Breast epithelium (tissue), 4 donors: Measurements from ENCODE around the gene TOR1AIP1. TPM values are rescaled to one million over a fixed set of nuclear protein-coding genes. Genes with fewer than 3 reads are reported as not detected.

Source experiments
- DNase-seq, 2 donors: peaks; one replicate each; pipeline ENCODE4 v3.0.0-alpha.2; 2019; ENCODE audit warnings: low spot score in 2 of 2
- H3K27ac ChIP-seq, 2 donors: fragments of 200-600 bp; sonication (generic) in 1 of 2; one replicate each; pipeline ENCODE4 v1.5.1; 2016 to 2019; ENCODE audit warnings: mild to moderate bottlenecking in 1 of 2
- H3K27me3 ChIP-seq, 2 donors: fragments of 200-600 bp; sonication (generic) in 1 of 2; one replicate each; pipeline versions ENCODE4 v1.5.1 to v1.6.0; 2017 to 2019; ENCODE audit warnings: control low read depth in 1 of 2, mild to moderate bottlenecking in 1 of 2
- H3K36me3 ChIP-seq: fragments of 200-600 bp; one replicate; pipeline ENCODE4 v1.5.1; 2019
- H3K4me1 ChIP-seq, 2 donors: fragments of 200-600 bp; sonication (generic); one replicate each; pipeline ENCODE4 v1.5.1; 2016 to 2019; ENCODE audit warnings: control low read depth in 1 of 2
- H3K4me3 ChIP-seq, 3 donors: fragments of 200-600 bp; sonication (generic); 1 replicate in 2 of 3; 2 replicates in 1 of 3; pipeline ENCODE4 v1.5.1; 2016 to 2019; ENCODE audit warnings: mild to moderate bottlenecking in 3 of 3, moderate library complexity in 2 of 3
- H3K9me3 ChIP-seq, 2 donors: fragments of 200-600 bp; sonication (generic) in 1 of 2; one replicate each; pipeline ENCODE4 v1.5.1; 2016 to 2019; ENCODE audit warnings: control low read depth in 1 of 2
- CTCF ChIP-seq, 3 donors: fragments of 450-650 bp; IDR thresholded peaks; one replicate each; pipeline ENCODE4 v1.5.1; 2016 to 2017; ENCODE audit warnings: antibody characterized with exemption in 3 of 3, mild to moderate bottlenecking in 3 of 3, moderate library complexity in 3 of 3
- POLR2A ChIP-seq: fragments of 450-650 bp; IDR thresholded peaks from one replicate; pipeline ENCODE4 v1.6.1; 2016; ENCODE audit warnings: antibody characterized with exemption, mild to moderate bottlenecking, moderate library complexity
- POLR2AphosphoS5 ChIP-seq, 3 donors: sonication (generic); formaldehyde crosslinking; IDR thresholded peaks; one replicate each; pipeline ENCODE4 v1.6.1; 2017; ENCODE audit warnings: antibody characterized with exemption in 3 of 3
- intact Hi-C: fragments of 100-400 bp; cut with DNase I; formaldehyde crosslinking; loops from one replicate; pipeline ENCODE4 v1.15.1; 2023; ENCODE audit warnings: low total_unique reads
- total RNA-seq, 3 donors: library from RNA; depleted of rRNA; stranded (reverse); fragments of >200 nt; gene quantifications; one replicate each; pipeline ENCODE4 v1.1.0, GENCODE V29; 2016

Gene TOR1AIP1
- total RNA-seq, 3 donors from 2014 or later = 55.7 to 112 (median 90.9) TPM

GRCh38 chr1:179951383-179952144 lies 69.5 kb downstream of the TOR1AIP1 start:
- Histone ChIP-seq H3K36me3 (no peaks in the 10 kb centered on the region), H3K9me3 (no peaks in the 10 kb centered on the region), H3K27ac (no peak overlapping the region), H3K4me1 (no peaks in the 10 kb centered on the region), H3K4me3 (no peak overlapping the region), H3K27me3 (no peaks in the 10 kb centered on the region)
- DNase-seq = no peak
- TF ChIP-seq POLR2A (no peak), CTCF (IDR thresholded peaks at IDR 0.05) (no peak), POLR2AphosphoS5 (IDR thresholded peaks at IDR 0.05) (no peak)
- intact Hi-C loops = no loop called here

- no peak overlapping the region for H3K27ac ChIP-seq
- no peak overlapping the region for H3K4me3 ChIP-seq
- no peaks in the 10 kb centered on the region for H3K4me1 ChIP-seq
- no peaks in the 10 kb centered on the region for H3K9me3 ChIP-seq
- DNase-seq = no peak
- intact Hi-C loops = no loop called here
- H3K27me3 ChIP-seq = no peaks in the 10 kb centered on the region
- no peaks in the 10 kb centered on the region for H3K36me3 ChIP-seq
- TF ChIP-seq POLR2AphosphoS5 (IDR thresholded peaks at IDR 0.05) = no peak
- TF ChIP-seq POLR2A = no peak
- no peak for TF ChIP-seq CTCF (IDR thresholded peaks at IDR 0.05)
Measured at GRCh38 chr1:179952186-179952585, 70.1 kb downstream of the TOR1AIP1 start.

- intact Hi-C loops = no loop called here
- Histone ChIP-seq H3K27me3 (no peaks in the 10 kb centered on the region), H3K9me3 (no peaks in the 10 kb centered on the region), H3K4me1 (no peaks in the 10 kb centered on the region), H3K27ac (peak overlapping the region; percentile 97), H3K4me3 (peak overlapping the region; percentile 82 to 99 (median 89)), H3K36me3 (no peaks in the 10 kb centered on the region)
- TF ChIP-seq POLR2AphosphoS5 (IDR thresholded peaks at IDR 0.05) (no peak), CTCF (IDR thresholded peaks at IDR 0.05) (peak in 2 of 3 donors; percentile 9 to 28)
- DNase-seq = no peak
Measured at GRCh38 chr1:179953974-179954492, 71.9 kb downstream of the TOR1AIP1 start.

- Histone ChIP-seq H3K4me1 (no peaks in the 10 kb centered on the region), H3K27ac (peak within 1 kb of the TSS; percentile 97), H3K9me3 (no peaks in the 10 kb centered on the region), H3K4me3 (peak within 1 kb of the TSS; percentile 82 to 99 (median 89)), H3K27me3 (no peaks in the 10 kb centered on the region), H3K36me3 (no peaks in the 10 kb centered on the region)
- DNase-seq = peak; percentile 96 to 97
- intact Hi-C loops = no loop called here
- TF ChIP-seq POLR2A (peak; percentile 62), POLR2AphosphoS5 (IDR thresholded peaks at IDR 0.05) (peak; percentile 93 to 97 (median 94)), CTCF (IDR thresholded peaks at IDR 0.05) (no peak)
Measured at GRCh38 chr1:179954493-179955286, 72.6 kb downstream of the TOR1AIP1 start, which contains the start of gene CEP350. Gene CEP350 (plus strand): TSS chr1:179954810. CDS start chr1:179986182, 31,372 bp downstream.
